Measurements from ENCODE around the gene CER1. TPM values are rescaled to one million over a fixed set of nuclear protein-coding genes. Genes with fewer than 3 reads are reported as not detected.

The CER1 gene
- total and polyA plus RNA-seq, 2 donors (not counting 3 experiments of a cell fraction or from before 2014, with no cell fraction given), result 0.06 TPM; not detected in 1

GRCh38 chr9:14702200-14702720 is 20.3 kb downstream of the CER1 start:
- ChIA-PET POLR2A (no interaction called here), CTCF (no interaction called here)
- Histone ChIP-seq H3K4me1 (ENCODE audit: control insufficient read depth, extremely low read depth, insufficient read depth, low read length) (no peaks in the 10 kb centered on the region), H3K79me2 (ENCODE audit: control insufficient read depth, insufficient read depth, low read length) (no peaks in the 10 kb centered on the region), H3K27me3 (ENCODE audit: control insufficient read depth in 2 of 2, insufficient read depth in 2 of 2, low read length in 2 of 2) (peaks cover 0 to 6% of the 10 kb centered on the region in 2 experiments), H3K4me2 (ENCODE audit: insufficient read depth, low read length) (no peak overlapping the region), H3K9me3 (replicated peaks; ENCODE audit: control insufficient read depth, insufficient read depth, low read length) (no peaks in the 10 kb centered on the region), H2AFZ (ENCODE audit: low read depth, low read length) (no peak overlapping the region), H3K36me3 (ENCODE audit: control insufficient read depth in 2 of 2, extremely low read depth in 1 of 2, insufficient read depth in 2 of 2, low read length in 2 of 2) (no peaks in the 10 kb centered on the region), H3K9ac (replicated peaks; ENCODE audit: extremely low read depth, insufficient read depth, low read length) (no peak overlapping the region), H3K9me1 (replicated peaks; ENCODE audit: control insufficient read depth, extremely low read depth, insufficient read depth, low read length) (no peaks in the 10 kb centered on the region), H3K27ac (ENCODE audit: insufficient read depth, low read depth, low read length) (no peak overlapping the region), H3K4me3 (replicated peaks in 1 of 3; ENCODE audit: insufficient read depth in 1 of 3, low read depth in 1 of 3, low read length in 3 of 3) (no peak overlapping the region), H4K20me1 (replicated peaks; ENCODE audit: control insufficient read depth, extremely low read depth, insufficient read depth, low read length) (no peaks in the 10 kb centered on the region)
- dilution Hi-C loops (cut with MboI; ENCODE audit: extremely low pct_ligation_motif_present, low sequenced_read_pairs), result no loop called here
- intact Hi-C loops (cut with micrococcal nuclease), result no loop called here
- FAIRE-seq (no peak), DNase-seq (ENCODE audit: low read depth, low spot score) (no peak)
- BruUV-seq (replicated peaks), result no TSS peak
- TF ChIP-seq JUN (IDR thresholded peaks at IDR 0.05; ENCODE audit: borderline replicate concordance, insufficient read depth, insufficient read length, low read depth) (no peak), GATA2 (IDR thresholded peaks at IDR 0.05; ENCODE audit: insufficient read depth, insufficient read length, low read depth, low read length) (no peak), POLR2AphosphoS5 (IDR thresholded peaks at IDR 0.05; ENCODE audit: insufficient read depth, low read depth, low read length) (no peak), POLR2A (IDR thresholded peaks at IDR 0.05; ENCODE audit: low read depth, low read length) (no peak), MYC (IDR thresholded peaks at IDR 0.05; ENCODE audit: low read depth, low read length) (no peak), FOS (IDR thresholded peaks at IDR 0.05; ENCODE audit: borderline replicate concordance, insufficient read depth, low read length) (no peak), EZH2 (IDR thresholded peaks at IDR 0.05; ENCODE audit: borderline replicate concordance, low read depth, low read length, severe bottlenecking) (no peak)
- TF ChIP-seq, protein P1, sequence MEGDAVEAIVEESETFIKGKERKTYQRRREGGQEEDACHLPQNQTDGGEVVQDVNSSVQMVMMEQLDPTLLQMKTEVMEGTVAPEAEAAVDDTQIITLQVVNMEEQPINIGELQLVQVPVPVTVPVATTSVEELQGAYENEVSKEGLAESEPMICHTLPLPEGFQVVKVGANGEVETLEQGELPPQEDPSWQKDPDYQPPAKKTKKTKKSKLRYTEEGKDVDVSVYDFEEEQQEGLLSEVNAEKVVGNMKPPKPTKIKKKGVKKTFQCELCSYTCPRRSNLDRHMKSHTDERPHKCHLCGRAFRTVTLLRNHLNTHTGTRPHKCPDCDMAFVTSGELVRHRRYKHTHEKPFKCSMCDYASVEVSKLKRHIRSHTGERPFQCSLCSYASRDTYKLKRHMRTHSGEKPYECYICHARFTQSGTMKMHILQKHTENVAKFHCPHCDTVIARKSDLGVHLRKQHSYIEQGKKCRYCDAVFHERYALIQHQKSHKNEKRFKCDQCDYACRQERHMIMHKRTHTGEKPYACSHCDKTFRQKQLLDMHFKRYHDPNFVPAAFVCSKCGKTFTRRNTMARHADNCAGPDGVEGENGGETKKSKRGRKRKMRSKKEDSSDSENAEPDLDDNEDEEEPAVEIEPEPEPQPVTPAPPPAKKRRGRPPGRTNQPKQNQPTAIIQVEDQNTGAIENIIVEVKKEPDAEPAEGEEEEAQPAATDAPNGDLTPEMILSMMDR (IDR thresholded peaks at IDR 0.05; ENCODE audit: extremely low read depth in 1 of 2, insufficient read depth in 1 of 2, low read depth in 1 of 2, low read length in 2 of 2), result no peak
- TF ChIP-seq, protein P2, sequence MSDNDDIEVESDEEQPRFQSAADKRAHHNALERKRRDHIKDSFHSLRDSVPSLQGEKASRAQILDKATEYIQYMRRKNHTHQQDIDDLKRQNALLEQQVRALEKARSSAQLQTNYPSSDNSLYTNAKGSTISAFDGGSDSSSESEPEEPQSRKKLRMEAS (IDR thresholded peaks at IDR 0.05; ENCODE audit: insufficient read depth, insufficient read length), result no peak

Data from endothelial cell of umbilical vein (primary cell).